ENCODE data around the gene OTX1. TPM values are rescaled to one million over a fixed set of nuclear protein-coding genes. Genes with fewer than 3 reads are reported as not detected.

OTX1 gene
- total and polyA plus RNA-seq, 9 of the 15 experiments (the other 6 are each of a cell fraction or from before 2014, with no cell fraction given), result 0.18 to 7.1 (median 0.58) TPM

DNA sequence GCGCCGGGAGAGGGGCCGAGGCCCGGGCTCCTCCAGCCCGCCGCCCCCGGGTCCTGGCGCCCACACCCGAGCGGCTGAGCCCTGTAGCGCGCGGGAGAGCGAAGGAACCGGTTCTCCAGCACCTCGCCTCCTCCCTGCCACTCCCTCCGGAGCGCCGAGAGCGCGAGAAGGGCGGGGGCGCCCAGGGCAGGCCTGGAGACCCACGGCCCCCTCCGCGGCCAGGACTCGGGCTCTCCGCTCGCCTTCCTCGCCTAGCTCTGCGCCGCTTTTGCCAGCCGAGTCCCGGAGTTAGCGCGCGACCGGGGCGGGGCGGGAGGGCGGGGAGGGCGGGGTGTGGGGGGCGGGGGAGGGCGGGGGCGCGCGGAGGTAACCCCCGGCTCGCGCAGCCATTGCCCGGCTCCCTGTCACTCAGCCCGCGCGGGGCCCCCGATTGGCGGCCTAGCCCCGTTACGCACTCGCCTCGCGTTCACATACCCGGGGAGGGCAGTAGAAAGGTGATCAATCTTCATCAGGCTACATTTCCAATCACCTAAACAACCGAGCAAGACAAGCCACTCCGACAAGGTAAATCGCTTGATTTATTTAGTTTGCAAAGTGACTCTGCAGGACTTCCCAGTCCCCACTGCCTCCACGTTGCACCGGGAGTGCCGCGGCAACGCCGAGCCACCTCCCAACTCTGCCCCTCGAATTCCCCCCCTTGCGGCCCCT, at the start of gene OTX1 (continued):
- TF ChIP-seq, protein P1, sequence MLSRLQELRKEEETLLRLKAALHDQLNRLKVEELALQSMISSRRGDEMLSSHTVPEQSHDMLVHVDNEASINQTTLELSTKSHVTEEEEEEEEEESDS (CRISPR knock-in tag; IDR thresholded peaks at IDR 0.05), result no peak
- TF ChIP-seq NR2C1 (IDR thresholded peaks at IDR 0.05) (no peak), NR2C1 (tag; IDR thresholded peaks at IDR 0.05) (no peak), EP400 (IDR thresholded peaks at IDR 0.05) (peak; percentile 59), TEAD4 (IDR thresholded peaks at IDR 0.05; ENCODE audit: low read length) (0 out of 2 replicates have a peak, but pooled peaks have one; percentile 19), TEAD4 (CRISPR knock-in tag; IDR thresholded peaks at IDR 0.05; ENCODE audit: borderline replicate concordance) (no peak), NONO (IDR thresholded peaks at IDR 0.05; ENCODE audit: low read depth in 2 of 2, low read length in 1 of 2) (peak; percentile 61 to 88; a peak in 3 of 4 replicates), SMAD4 (CRISPR knock-in tag; conservative IDR thresholded peaks at IDR 0.05) (no peak; the same call in 1 of the 2 replicates), SMARCC2 (IDR thresholded peaks at IDR 0.05; ENCODE audit: low read depth) (no peak), POLR2G (IDR thresholded peaks at IDR 0.05; ENCODE audit: low read depth, low read length) (peak; percentile 93), CHD4 (IDR thresholded peaks at IDR 0.05; ENCODE audit: insufficient read depth, insufficient replicate concordance, low read depth, low read length, poor library complexity, severe bottlenecking) (no peak), BRD4 (IDR thresholded peaks at IDR 0.05) (no peak), CHCHD3 (CRISPR knock-in tag; IDR thresholded peaks at IDR 0.05) (no peak), PURB (CRISPR knock-in tag; IDR thresholded peaks at IDR 0.05; ENCODE audit: low read depth) (no peak), NFE2L1 (tag; IDR thresholded peaks at IDR 0.05; ENCODE audit: borderline replicate concordance, low read depth) (no peak), NR3C1 (CRISPR knock-in tag; IDR thresholded peaks at IDR 0.05) (0 out of 2 replicates have a peak, but pooled peaks have one; percentile 29), LEF1 (IDR thresholded peaks at IDR 0.05) (no peak)
- TF ChIP-seq, protein P2, sequence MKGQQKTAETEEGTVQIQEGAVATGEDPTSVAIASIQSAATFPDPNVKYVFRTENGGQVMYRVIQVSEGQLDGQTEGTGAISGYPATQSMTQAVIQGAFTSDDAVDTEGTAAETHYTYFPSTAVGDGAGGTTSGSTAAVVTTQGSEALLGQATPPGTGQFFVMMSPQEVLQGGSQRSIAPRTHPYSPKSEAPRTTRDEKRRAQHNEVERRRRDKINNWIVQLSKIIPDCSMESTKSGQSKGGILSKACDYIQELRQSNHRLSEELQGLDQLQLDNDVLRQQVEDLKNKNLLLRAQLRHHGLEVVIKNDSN (CRISPR knock-in tag; IDR thresholded peaks at IDR 0.05), result no peak
- TF ChIP-seq, protein P3, sequence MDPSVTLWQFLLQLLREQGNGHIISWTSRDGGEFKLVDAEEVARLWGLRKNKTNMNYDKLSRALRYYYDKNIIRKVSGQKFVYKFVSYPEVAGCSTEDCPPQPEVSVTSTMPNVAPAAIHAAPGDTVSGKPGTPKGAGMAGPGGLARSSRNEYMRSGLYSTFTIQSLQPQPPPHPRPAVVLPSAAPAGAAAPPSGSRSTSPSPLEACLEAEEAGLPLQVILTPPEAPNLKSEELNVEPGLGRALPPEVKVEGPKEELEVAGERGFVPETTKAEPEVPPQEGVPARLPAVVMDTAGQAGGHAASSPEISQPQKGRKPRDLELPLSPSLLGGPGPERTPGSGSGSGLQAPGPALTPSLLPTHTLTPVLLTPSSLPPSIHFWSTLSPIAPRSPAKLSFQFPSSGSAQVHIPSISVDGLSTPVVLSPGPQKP (CRISPR knock-in tag; IDR thresholded peaks at IDR 0.05), result no peak
- TF ChIP-seq, protein P4, sequence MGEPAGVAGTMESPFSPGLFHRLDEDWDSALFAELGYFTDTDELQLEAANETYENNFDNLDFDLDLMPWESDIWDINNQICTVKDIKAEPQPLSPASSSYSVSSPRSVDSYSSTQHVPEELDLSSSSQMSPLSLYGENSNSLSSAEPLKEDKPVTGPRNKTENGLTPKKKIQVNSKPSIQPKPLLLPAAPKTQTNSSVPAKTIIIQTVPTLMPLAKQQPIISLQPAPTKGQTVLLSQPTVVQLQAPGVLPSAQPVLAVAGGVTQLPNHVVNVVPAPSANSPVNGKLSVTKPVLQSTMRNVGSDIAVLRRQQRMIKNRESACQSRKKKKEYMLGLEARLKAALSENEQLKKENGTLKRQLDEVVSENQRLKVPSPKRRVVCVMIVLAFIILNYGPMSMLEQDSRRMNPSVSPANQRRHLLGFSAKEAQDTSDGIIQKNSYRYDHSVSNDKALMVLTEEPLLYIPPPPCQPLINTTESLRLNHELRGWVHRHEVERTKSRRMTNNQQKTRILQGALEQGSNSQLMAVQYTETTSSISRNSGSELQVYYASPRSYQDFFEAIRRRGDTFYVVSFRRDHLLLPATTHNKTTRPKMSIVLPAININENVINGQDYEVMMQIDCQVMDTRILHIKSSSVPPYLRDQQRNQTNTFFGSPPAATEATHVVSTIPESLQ (CRISPR knock-in tag; IDR thresholded peaks at IDR 0.05), result no peak
- TF ChIP-seq, protein P5, sequence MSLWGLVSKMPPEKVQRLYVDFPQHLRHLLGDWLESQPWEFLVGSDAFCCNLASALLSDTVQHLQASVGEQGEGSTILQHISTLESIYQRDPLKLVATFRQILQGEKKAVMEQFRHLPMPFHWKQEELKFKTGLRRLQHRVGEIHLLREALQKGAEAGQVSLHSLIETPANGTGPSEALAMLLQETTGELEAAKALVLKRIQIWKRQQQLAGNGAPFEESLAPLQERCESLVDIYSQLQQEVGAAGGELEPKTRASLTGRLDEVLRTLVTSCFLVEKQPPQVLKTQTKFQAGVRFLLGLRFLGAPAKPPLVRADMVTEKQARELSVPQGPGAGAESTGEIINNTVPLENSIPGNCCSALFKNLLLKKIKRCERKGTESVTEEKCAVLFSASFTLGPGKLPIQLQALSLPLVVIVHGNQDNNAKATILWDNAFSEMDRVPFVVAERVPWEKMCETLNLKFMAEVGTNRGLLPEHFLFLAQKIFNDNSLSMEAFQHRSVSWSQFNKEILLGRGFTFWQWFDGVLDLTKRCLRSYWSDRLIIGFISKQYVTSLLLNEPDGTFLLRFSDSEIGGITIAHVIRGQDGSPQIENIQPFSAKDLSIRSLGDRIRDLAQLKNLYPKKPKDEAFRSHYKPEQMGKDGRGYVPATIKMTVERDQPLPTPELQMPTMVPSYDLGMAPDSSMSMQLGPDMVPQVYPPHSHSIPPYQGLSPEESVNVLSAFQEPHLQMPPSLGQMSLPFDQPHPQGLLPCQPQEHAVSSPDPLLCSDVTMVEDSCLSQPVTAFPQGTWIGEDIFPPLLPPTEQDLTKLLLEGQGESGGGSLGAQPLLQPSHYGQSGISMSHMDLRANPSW (CRISPR knock-in tag; IDR thresholded peaks at IDR 0.05), result no peak
